IgD-negative memory B cell (primary cell): Measurements from ENCODE around the gene HSF5. TPM values are rescaled to one million over a fixed set of nuclear protein-coding genes. Genes with fewer than 3 reads are reported as not detected.
A peak's percentile ranks its signal among the peaks of the same experiment; 100 is the strongest.
"Not testable (repeated sequence)": the region's sequence is repeated elsewhere in the genome, so short reads cannot be mapped to it uniquely, and the experiment has no call there.

Source experiments
- H3K27ac Mint-ChIP-seq, 3 donors: one replicate each; pipeline ENCODE4 v1.8.0; 2020 to 2022; ENCODE audit warnings: mild to moderate bottlenecking in 3 of 3, mixed read lengths in 3 of 3, moderate library complexity in 1 of 3
- H3K27me3 Mint-ChIP-seq: one replicate; pipeline ENCODE4 v1.8.0; 2021; ENCODE audit warnings: mixed read lengths
- H3K36me3 Mint-ChIP-seq: one replicate; pipeline ENCODE4 v1.8.0; 2020; ENCODE audit warnings: mild to moderate bottlenecking, mixed read lengths
- H3K4me1 Mint-ChIP-seq, 3 donors: one replicate each; pipeline ENCODE4 v1.8.0; 2020 to 2022; ENCODE audit warnings: mixed read lengths in 3 of 3, mild to moderate bottlenecking in 1 of 3
- H3K4me3 Mint-ChIP-seq, 4 donors: one replicate each; pipeline ENCODE4 v1.8.0; 2020 to 2022; ENCODE audit warnings: mild to moderate bottlenecking in 4 of 4, mixed read lengths in 4 of 4, moderate library complexity in 3 of 4
- H3K9me3 Mint-ChIP-seq, 3 donors: one replicate each; pipeline ENCODE4 v1.8.0; 2020 to 2021; ENCODE audit warnings: mixed read lengths in 3 of 3, mild to moderate bottlenecking in 1 of 3
- polyA plus RNA-seq: library from polyadenylated mRNA; unstranded; fragments of 300-500 nt; fragmentation: Illumina TruSeq; gene quantifications from one replicate; pipeline ENCODE4 v1.2.3, GENCODE V29; 2021

HSF5 gene
- polyA plus RNA-seq, 1 donor from 2014 or later: 1.6 TPM

GRCh38 chr17:58402047-58402446, 86.2 kb downstream of the HSF5 start:
- Mint-ChIP-seq H3K4me3 (no peak overlapping the region), H3K9me3 (no peaks in the 10 kb centered on the region), H3K27ac (no peak overlapping the region), H3K36me3 (no peaks in the 10 kb centered on the region), H3K4me1 (no peaks in the 10 kb centered on the region), H3K27me3 (no peaks in the 10 kb centered on the region)

GRCh38 chr17:58401287-58401686, 86.9 kb downstream of the HSF5 start:
- Mint-ChIP-seq H3K4me3 (no peak overlapping the region), H3K9me3 (no peaks in the 10 kb centered on the region), H3K27me3 (no peaks in the 10 kb centered on the region), H3K27ac (no peak overlapping the region), H3K36me3 (no peaks in the 10 kb centered on the region), H3K4me1 (no peaks in the 10 kb centered on the region)

- H3K36me3 Mint-ChIP-seq: no peaks in the 10 kb centered on the region
Observed at GRCh38 chr17:58400826-58401225, 87.4 kb downstream of the HSF5 start.

GRCh38 chr17:58399974-58400373, 88.2 kb downstream of the HSF5 start:
- Mint-ChIP-seq H3K4me1 (no peaks in the 10 kb centered on the region), H3K9me3 (no peaks in the 10 kb centered on the region), H3K27ac (no peak overlapping the region), H3K4me3 (no peak overlapping the region), H3K36me3 (no peaks in the 10 kb centered on the region), H3K27me3 (no peaks in the 10 kb centered on the region)

More at GRCh38 chr17:58400826-58401225, 87.4 kb downstream of the HSF5 start:
- H3K4me3 Mint-ChIP-seq: no peak overlapping the region
- no peaks in the 10 kb centered on the region for H3K27me3 Mint-ChIP-seq
- H3K27ac Mint-ChIP-seq: no peak overlapping the region
- no peaks in the 10 kb centered on the region for H3K4me1 Mint-ChIP-seq
- no peaks in the 10 kb centered on the region for H3K9me3 Mint-ChIP-seq

- Mint-ChIP-seq H3K27me3 (no peaks in the 10 kb centered on the region), H3K4me1 (no peaks in the 10 kb centered on the region), H3K9me3 (no peaks in the 10 kb centered on the region), H3K4me3 (no peak overlapping the region), H3K27ac (no peak overlapping the region), H3K36me3 (peaks cover 2% of the 10 kb centered on the region)
Observed at GRCh38 chr17:58398574-58399266, 89.5 kb downstream of the HSF5 start.

- H3K9me3 Mint-ChIP-seq, H3K4me1 Mint-ChIP-seq, H3K27me3 Mint-ChIP-seq, H3K27ac Mint-ChIP-seq, H3K36me3 Mint-ChIP-seq, H3K4me3 Mint-ChIP-seq: not testable (repeated sequence)
Observed at GRCh38 chr17:58397421-58397820, 90.8 kb downstream of the HSF5 start.

- Mint-ChIP-seq H3K27ac (peak overlapping the region in 1 of 3 donors; percentile 56), H3K27me3 (no peaks in the 10 kb centered on the region), H3K36me3 (peaks cover 5% of the 10 kb centered on the region), H3K4me1 (no peaks in the 10 kb centered on the region), H3K4me3 (no peak overlapping the region), H3K9me3 (no peaks in the 10 kb centered on the region)
Observed at GRCh38 chr17:58396173-58396572, 92.0 kb downstream of the HSF5 start.

GRCh38 chr17:58394534-58395223, 93.5 kb downstream of the HSF5 start:
- no peaks in the 10 kb centered on the region for H3K9me3 Mint-ChIP-seq
- no peaks in the 10 kb centered on the region for H3K4me1 Mint-ChIP-seq
- peaks cover 5% of the 10 kb centered on the region for H3K36me3 Mint-ChIP-seq
- H3K27me3 Mint-ChIP-seq: no peaks in the 10 kb centered on the region
- H3K27ac Mint-ChIP-seq: no peak overlapping the region
- H3K4me3 Mint-ChIP-seq: no peak overlapping the region

DNA sequence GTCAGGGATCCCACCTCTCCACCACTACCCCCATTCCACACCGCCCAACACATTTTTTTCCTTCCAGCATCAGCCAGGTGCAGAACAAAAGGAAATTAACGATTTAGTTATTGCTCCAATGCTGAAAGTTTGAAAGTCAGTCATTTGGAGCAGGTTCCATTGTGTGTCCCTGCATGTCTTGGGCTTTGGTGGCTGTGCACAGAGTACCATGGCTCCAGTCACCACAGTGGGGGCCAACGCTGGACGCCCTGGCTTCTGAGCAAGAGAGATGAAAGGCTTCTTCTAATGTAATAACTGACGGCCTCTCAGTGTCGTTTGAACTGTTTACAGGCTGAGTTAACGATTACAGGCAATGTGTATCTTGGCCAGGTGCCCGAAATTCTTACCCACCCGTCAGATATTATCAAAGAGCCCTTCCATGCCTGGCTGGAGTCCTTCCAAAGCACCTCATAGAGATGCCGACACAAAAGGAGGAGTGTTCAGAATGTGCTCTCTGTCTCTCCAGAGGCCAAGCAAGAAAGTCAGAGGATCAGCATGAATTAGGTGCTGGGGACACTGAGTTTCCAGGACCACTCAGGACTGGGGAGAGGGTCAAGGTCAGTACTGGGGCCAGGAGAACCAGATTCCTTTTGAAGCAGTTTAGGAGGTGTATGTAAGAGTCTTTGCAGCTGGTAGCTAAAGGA, 96.8 kb downstream of the HSF5 start:
- Mint-ChIP-seq H3K27me3 (no peaks in the 10 kb centered on the region), H3K4me3 (no peak overlapping the region), H3K36me3 (peaks cover 5% of the 10 kb centered on the region), H3K9me3 (no peaks in the 10 kb centered on the region), H3K27ac (no peak overlapping the region), H3K4me1 (peaks cover 0 to 4% (median 0%) of the 10 kb centered on the region in 3 donors)

- Mint-ChIP-seq H3K9me3 (no peaks in the 10 kb centered on the region), H3K27ac (no peak overlapping the region), H3K4me1 (peaks cover 0 to 4% (median 0%) of the 10 kb centered on the region in 3 donors), H3K4me3 (no peak overlapping the region), H3K27me3 (no peaks in the 10 kb centered on the region), H3K36me3 (peaks cover 5% of the 10 kb centered on the region)
Observed at GRCh38 chr17:58390884-58391283, 97.3 kb downstream of the HSF5 start.

DNA sequence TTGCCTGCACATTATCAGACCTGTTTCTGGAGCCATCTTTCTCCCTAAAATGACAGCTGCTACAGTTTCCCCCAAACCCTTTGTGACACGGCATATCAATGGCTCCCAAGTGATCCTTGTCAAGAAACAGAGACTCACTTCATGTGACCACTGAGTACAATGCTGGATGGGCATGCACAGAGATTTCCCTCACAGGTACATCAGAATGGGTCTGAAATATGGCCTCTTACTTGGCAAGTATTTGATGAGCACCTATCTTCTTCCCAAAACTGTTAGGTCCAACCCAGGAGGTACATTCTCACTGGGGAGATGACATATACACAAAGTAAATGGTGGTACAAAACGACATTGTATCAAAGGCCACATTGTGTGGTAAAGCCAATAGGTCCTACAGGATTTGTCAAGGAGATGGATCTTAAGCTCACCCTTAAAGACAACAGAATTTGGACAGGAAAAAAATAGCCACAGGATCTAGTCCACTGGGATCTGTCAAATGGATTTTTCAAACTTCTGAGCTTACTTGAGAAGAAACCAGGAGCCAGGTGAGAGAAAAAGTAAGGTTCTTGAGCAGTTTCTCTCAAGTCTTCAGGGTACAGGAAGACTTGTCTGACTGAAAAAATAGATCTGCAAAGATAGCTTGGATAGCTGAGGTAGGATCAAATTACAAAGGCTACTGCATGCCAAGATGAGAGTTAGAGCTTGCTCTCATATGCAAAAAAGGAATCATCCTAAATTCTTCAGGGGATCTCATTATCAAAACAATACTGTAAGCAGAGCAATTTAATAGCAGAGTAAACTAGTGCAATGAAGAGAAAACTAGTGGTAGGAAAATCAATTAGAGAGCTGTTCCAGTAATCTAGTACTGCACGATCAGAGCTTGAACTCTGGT, 99.7 kb downstream of the HSF5 start:
- Mint-ChIP-seq H3K4me3 (no peak overlapping the region), H3K9me3 (no peaks in the 10 kb centered on the region), H3K27me3 (no peaks in the 10 kb centered on the region), H3K36me3 (peaks cover 3% of the 10 kb centered on the region), H3K4me1 (peaks cover 2 to 11% (median 5%) of the 10 kb centered on the region in 3 donors), H3K27ac (peak overlapping the region in 1 of 3 donors; percentile 32)

DNA sequence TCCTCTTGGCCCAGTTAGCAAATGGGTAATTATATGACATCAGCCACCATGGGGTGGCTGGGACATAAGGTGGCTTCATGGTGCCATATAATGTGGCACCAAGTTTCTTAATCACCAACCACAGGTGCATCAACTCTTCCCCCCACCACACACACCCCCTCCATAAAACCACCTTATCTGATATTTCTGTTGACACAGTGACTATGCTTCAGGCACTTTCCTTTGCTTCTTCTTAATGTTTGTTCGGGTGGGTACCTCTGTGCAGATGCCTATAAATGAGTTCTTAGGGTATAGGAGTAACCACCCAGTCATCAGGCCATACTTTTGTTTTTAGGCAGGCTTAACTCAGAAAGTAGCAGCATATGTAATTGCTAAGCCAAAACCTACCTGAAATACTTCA, 100.4 kb downstream of the HSF5 start:
- Mint-ChIP-seq H3K27me3 (no peaks in the 10 kb centered on the region), H3K9me3 (no peaks in the 10 kb centered on the region), H3K4me3 (no peak overlapping the region), H3K36me3 (peaks cover 3% of the 10 kb centered on the region), H3K4me1 (peaks cover 3 to 11% (median 8%) of the 10 kb centered on the region in 3 donors), H3K27ac (no peak overlapping the region)

DNA sequence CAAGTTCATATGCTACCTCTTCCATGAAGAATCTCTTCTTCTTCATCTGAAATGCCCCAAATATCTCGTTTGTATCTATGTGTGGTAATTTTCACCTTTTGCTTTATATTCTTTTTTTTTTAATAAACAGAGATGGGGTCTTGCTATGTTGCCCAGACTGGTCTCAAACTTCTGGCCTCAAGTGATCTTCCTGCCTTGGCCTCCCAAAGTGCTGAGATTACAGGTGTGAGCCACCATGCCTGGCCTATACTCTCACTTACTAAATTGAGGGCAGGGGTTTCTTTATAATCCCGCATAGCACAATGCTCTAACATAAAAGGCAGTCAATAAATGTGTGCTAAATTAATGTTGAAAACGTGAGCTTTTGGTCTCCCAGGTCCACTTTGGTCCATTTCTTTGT, 101.5 kb downstream of the HSF5 start:
- Mint-ChIP-seq H3K9me3 (no peaks in the 10 kb centered on the region), H3K4me1 (peaks cover 14 to 21% (median 19%) of the 10 kb centered on the region in 3 donors), H3K27me3 (no peaks in the 10 kb centered on the region)

GRCh38 chr17:58385359-58385899, 102.8 kb downstream of the HSF5 start:
- H3K27ac Mint-ChIP-seq: no peak overlapping the region
- H3K27me3 Mint-ChIP-seq: no peaks in the 10 kb centered on the region
- H3K4me1 Mint-ChIP-seq: peaks cover 14 to 21% (median 19%) of the 10 kb centered on the region in 3 donors
- peaks cover 2% of the 10 kb centered on the region for H3K36me3 Mint-ChIP-seq
- H3K4me3 Mint-ChIP-seq: no peak overlapping the region
- H3K9me3 Mint-ChIP-seq: no peaks in the 10 kb centered on the region

More for the DNA sequence above, 101.5 kb downstream of the HSF5 start:
- H3K4me3 Mint-ChIP-seq: no peak overlapping the region
- H3K36me3 Mint-ChIP-seq: no peaks in the 10 kb centered on the region
- H3K27ac Mint-ChIP-seq: no peak overlapping the region
